Measurements from ENCODE around the gene CAPZB. TPM values are rescaled to one million over a fixed set of nuclear protein-coding genes. Genes with fewer than 3 reads are reported as not detected.
"Not testable (repeated sequence)": the region's sequence is repeated elsewhere in the genome, so short reads cannot be mapped to it uniquely, and the experiment has no call there.

Gene CAPZB
- total RNA-seq, 1 donor from 2014 or later, result 403 TPM

- TF ChIP-seq, protein P1, sequence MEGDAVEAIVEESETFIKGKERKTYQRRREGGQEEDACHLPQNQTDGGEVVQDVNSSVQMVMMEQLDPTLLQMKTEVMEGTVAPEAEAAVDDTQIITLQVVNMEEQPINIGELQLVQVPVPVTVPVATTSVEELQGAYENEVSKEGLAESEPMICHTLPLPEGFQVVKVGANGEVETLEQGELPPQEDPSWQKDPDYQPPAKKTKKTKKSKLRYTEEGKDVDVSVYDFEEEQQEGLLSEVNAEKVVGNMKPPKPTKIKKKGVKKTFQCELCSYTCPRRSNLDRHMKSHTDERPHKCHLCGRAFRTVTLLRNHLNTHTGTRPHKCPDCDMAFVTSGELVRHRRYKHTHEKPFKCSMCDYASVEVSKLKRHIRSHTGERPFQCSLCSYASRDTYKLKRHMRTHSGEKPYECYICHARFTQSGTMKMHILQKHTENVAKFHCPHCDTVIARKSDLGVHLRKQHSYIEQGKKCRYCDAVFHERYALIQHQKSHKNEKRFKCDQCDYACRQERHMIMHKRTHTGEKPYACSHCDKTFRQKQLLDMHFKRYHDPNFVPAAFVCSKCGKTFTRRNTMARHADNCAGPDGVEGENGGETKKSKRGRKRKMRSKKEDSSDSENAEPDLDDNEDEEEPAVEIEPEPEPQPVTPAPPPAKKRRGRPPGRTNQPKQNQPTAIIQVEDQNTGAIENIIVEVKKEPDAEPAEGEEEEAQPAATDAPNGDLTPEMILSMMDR (IDR thresholded peaks at IDR 0.05), result no peak
- no peaks in the 10 kb centered on the region for H3K36me3 Mint-ChIP-seq (ENCODE audit: unreplicated experiment)
- no peak overlapping the region for H3K27ac Mint-ChIP-seq (ENCODE audit: unreplicated experiment)
- DNase-seq (ENCODE audit: extremely low spot score, unreplicated experiment), result no peak
- peaks cover 3% of the 10 kb centered on the region for H3K9me3 Mint-ChIP-seq (ENCODE audit: unreplicated experiment)
- no peak overlapping the region for H3K4me3 Mint-ChIP-seq (ENCODE audit: unreplicated experiment)
- no peaks in the 10 kb centered on the region for H3K27me3 Mint-ChIP-seq (ENCODE audit: unreplicated experiment)
- peaks cover 6% of the 10 kb centered on the region for H3K4me1 Mint-ChIP-seq (ENCODE audit: unreplicated experiment)
These were observed 43.1 kb upstream of the CAPZB start for GRCh38 chr1:19528438-19528837.

DNA sequence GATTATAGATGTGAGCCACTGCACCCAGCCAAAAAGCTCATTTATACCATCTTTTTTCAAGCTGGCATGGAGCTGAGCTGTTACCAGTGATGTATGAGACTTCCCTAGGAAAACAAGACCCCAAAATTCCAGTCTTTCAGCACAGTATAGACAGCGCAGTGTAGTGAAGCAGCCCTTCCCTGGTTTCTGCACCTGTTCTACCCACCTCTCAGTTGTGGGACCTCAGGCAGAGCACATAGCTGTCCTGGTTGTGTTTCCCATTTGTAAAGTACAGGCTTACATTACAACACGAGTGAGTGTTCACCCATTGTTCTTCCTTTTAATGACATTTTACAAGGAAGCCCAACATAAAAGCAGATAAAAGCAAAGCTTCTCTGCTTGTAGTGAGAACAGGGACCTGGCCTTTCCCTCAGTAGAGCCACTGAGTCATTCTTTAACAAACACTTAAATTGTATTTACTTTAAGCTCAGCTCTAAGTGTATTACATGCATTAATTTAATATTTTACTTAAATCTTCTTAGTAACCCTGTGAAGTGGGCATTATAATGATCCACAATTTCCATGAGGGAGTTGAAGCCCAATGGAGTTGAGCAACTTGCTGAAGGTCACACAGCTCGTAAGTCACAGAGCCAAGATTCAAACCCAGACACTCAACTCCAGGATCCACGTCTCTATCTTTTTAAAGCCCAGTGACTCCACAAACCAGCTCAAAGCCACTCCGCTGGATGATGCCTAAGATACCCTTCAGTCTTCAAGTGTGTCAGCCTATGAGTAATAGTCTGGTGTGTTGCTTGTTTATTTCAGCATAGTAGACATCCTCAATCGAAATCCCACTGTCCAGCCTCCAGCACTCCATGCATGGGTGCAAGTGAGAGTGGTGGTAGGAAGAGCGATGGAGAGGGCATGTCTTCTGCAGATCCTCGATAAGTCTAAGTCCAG lies 40.5 kb upstream of the CAPZB start:
- Mint-ChIP-seq H3K9me3 (ENCODE audit: unreplicated experiment) (peaks cover 4% of the 10 kb centered on the region), H3K27me3 (ENCODE audit: unreplicated experiment) (no peaks in the 10 kb centered on the region), H3K36me3 (ENCODE audit: unreplicated experiment) (peaks cover 3% of the 10 kb centered on the region), H3K4me3 (ENCODE audit: unreplicated experiment) (no peak overlapping the region), H3K27ac (ENCODE audit: unreplicated experiment) (no peak overlapping the region), H3K4me1 (ENCODE audit: unreplicated experiment) (peaks cover 6% of the 10 kb centered on the region)
- no peak for DNase-seq (ENCODE audit: extremely low spot score, unreplicated experiment)
- TF ChIP-seq, protein P1 (IDR thresholded peaks at IDR 0.05), result no peak

GRCh38 chr1:19524791-19525190 lies 39.5 kb upstream of the CAPZB start:
- H3K4me1 Mint-ChIP-seq (ENCODE audit: unreplicated experiment), result peaks cover 4% of the 10 kb centered on the region
- H3K36me3 Mint-ChIP-seq (ENCODE audit: unreplicated experiment), result peaks cover 3% of the 10 kb centered on the region
- TF ChIP-seq, protein P1 (IDR thresholded peaks at IDR 0.05), result no peak
- no peak for DNase-seq (ENCODE audit: extremely low spot score, unreplicated experiment)
- peaks cover under 1% of the 10 kb centered on the region for H3K27me3 Mint-ChIP-seq (ENCODE audit: unreplicated experiment)
- no peak overlapping the region for H3K27ac Mint-ChIP-seq (ENCODE audit: unreplicated experiment)
- peaks cover 4% of the 10 kb centered on the region for H3K9me3 Mint-ChIP-seq (ENCODE audit: unreplicated experiment)
- H3K4me3 Mint-ChIP-seq (ENCODE audit: unreplicated experiment), result no peak overlapping the region

GRCh38 chr1:19522570-19522969 lies 37.2 kb upstream of the CAPZB start:
- not testable (repeated sequence) for H3K27ac Mint-ChIP-seq (ENCODE audit: unreplicated experiment); H3K36me3 Mint-ChIP-seq (ENCODE audit: unreplicated experiment); H3K9me3 Mint-ChIP-seq (ENCODE audit: unreplicated experiment); DNase-seq (ENCODE audit: extremely low spot score, unreplicated experiment); H3K4me3 Mint-ChIP-seq (ENCODE audit: unreplicated experiment); H3K4me1 Mint-ChIP-seq (ENCODE audit: unreplicated experiment); H3K27me3 Mint-ChIP-seq (ENCODE audit: unreplicated experiment)

DNA sequence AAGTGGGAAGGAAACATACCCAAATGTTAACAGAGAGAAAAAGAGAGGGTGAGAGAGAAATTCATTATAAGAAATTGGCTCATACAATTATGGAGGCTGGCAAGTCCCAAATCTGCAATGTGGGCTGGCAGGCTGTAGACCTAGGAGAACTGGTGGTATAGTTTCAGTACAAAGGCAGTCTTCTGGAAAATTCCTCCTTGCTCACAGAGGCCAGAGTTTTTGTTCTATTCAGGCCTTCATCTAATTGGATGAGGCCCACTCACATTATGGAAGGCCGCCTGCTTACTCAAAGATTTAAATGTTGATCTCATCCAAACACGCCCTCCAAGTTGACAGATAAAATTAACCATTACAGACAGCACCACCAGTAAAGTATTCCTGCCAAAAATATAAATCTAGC lies 36.1 kb upstream of the CAPZB start:
- no peak for DNase-seq (ENCODE audit: extremely low spot score, unreplicated experiment)
- peaks cover 3% of the 10 kb centered on the region for H3K36me3 Mint-ChIP-seq (ENCODE audit: unreplicated experiment)
- TF ChIP-seq, protein P1 (IDR thresholded peaks at IDR 0.05), result no peak
- no peak overlapping the region for H3K27ac Mint-ChIP-seq (ENCODE audit: unreplicated experiment)
- peaks cover 4% of the 10 kb centered on the region for H3K27me3 Mint-ChIP-seq (ENCODE audit: unreplicated experiment)
- peaks cover 13% of the 10 kb centered on the region for H3K9me3 Mint-ChIP-seq (ENCODE audit: unreplicated experiment)
- H3K4me3 Mint-ChIP-seq (ENCODE audit: unreplicated experiment), result no peak overlapping the region
- H3K4me1 Mint-ChIP-seq (ENCODE audit: unreplicated experiment), result no peaks in the 10 kb centered on the region

Measured in osteocyte (in vitro differentiated cells).